Measurements from ENCODE around the gene ATG7.
"Not testable (repeated sequence)": the region's sequence is repeated elsewhere in the genome, so short reads cannot be mapped to it uniquely, and the experiment has no call there.

Gene ATG7

DNA sequence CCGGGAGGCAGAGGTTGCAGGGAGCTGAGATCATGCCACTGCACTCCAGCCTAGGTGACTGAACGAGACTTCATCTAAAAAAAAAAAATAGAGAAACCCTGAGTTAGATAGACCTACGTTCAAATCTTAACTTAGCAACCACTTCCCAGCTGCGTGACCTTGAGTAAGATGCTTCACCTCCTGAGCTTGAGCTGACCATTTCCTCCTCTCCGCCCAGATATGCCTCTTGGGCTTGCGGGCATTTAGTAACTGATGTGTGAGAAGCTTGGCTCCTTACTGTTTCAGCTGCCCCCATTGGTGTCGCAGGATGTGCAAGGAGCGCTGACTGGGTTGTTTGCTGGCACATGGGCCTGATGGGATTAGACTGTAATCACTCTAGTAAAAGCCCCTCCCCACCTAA is 26.9 kb upstream of the ATG7 start:
- no peaks in the 10 kb centered on the region for H3K4me1 Mint-ChIP-seq (ENCODE audit: low read depth)

DNA sequence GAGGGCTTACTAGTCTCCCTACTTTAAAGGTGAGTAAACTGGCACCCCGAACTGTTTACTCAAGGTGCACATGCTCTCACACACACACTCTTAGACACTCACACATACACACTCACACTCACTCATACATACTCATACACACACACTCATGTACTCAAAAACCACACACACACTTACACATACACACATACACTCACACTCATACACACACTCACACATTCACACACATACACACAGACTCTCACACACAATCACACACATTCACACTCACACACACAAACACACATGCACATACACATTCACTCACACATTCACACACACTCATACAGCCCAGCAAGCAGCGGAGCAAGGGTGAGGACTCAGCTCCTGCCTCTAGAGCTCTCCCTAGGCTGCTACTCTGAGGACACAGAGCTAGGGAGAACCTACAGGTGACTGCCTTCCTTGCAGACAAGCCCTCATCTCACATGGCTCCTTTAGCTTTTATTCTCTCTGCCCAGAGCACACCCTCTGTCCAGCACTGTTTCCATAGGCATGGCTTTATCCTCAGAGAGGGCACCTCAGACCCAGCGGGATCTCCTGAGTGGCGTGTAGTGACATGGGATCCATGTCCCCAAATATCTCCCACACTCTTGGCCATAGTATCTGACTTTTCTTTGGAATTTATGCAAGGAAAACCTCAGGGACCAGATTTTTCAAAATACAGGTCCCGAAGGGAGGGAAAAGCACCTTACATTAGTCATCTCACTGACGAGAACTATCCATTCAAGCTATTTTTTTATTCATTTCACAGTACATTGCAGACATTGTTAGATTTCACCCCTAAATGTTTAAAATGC is 26.2 kb upstream of the ATG7 start:
- Mint-ChIP-seq H3K27ac (no peak overlapping the region), H3K36me3 (ENCODE audit: low read depth) (no peaks in the 10 kb centered on the region), H3K9me3 (peaks cover 3% of the 10 kb centered on the region), H3K4me1 (ENCODE audit: low read depth) (no peaks in the 10 kb centered on the region), H3K4me3 (no peak overlapping the region), H3K27me3 (ENCODE audit: low read depth) (no peaks in the 10 kb centered on the region)

More for the DNA sequence above, 26.9 kb upstream of the ATG7 start:
- Mint-ChIP-seq H3K27ac (no peak overlapping the region), H3K36me3 (ENCODE audit: low read depth) (no peaks in the 10 kb centered on the region), H3K27me3 (ENCODE audit: low read depth) (no peaks in the 10 kb centered on the region), H3K9me3 (peaks cover 7% of the 10 kb centered on the region), H3K4me3 (no peak overlapping the region)

DNA sequence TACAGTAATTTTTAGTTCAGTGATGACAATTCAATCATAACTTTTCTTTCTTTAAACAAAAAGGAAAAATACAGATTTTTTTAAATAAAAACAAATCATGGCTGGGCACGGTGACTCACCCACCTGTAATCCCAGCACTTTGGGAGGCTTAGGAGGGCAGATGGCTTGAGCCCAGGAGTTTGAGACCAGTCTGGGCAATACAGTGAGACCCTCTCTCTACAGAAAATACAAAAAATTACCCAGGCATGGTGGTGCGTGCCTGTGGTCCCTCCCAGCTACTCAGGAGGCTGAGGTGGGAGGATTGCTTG is 25.6 kb upstream of the ATG7 start:
- Mint-ChIP-seq H3K9me3 (peaks cover 3% of the 10 kb centered on the region), H3K4me1 (ENCODE audit: low read depth) (peaks cover 5% of the 10 kb centered on the region), H3K27ac (no peak overlapping the region), H3K4me3 (no peak overlapping the region), H3K36me3 (ENCODE audit: low read depth) (no peaks in the 10 kb centered on the region), H3K27me3 (ENCODE audit: low read depth) (no peaks in the 10 kb centered on the region)

DNA sequence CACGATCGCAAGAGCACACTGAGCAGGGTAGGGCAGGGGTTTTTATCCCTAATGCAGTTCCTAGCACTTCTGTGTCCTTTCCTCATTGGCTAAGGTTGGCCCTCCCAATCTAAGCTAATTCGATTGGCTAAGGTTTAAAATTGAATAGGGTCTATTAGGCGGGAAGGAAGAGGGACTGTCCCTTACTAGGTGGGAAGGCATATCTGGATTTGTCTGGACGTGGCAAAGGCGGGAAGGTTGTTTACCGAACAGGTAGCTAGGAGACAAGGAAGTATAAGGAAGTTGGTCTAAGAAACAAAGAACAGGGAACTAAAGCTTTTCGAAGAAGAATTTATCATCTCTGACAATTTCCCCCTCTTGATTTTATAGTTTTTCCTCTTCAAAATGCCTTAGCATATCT is 24.8 kb upstream of the ATG7 start:
- Mint-ChIP-seq H3K4me1 (ENCODE audit: low read depth) (peaks cover 5% of the 10 kb centered on the region), H3K27me3 (ENCODE audit: low read depth) (no peaks in the 10 kb centered on the region), H3K36me3 (ENCODE audit: low read depth) (no peaks in the 10 kb centered on the region), H3K9me3 (peaks cover 3% of the 10 kb centered on the region), H3K4me3 (no peak overlapping the region), H3K27ac (no peak overlapping the region)

DNA sequence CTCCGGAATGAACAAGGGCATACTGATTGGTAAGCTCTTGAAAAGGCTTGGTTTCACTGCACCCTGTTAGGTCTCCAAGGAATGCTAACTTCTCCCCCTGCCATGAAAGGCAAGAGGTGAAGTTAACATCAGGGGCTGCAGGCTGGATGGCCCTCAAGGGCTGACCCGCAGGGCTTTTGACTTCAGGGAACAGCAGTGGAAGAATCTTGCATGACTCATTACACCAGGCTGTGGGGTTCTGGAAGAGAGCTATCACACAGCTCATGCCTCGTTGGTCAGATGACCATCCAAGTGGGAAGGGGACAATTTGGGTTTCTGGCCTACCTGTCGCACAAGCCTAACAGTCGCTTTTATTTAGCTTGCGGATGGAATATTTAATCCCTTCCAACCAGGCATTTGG is 23.6 kb upstream of the ATG7 start:
- H3K4me3 Mint-ChIP-seq: no peak overlapping the region
- no peak overlapping the region for H3K27ac Mint-ChIP-seq
- peaks cover 2% of the 10 kb centered on the region for H3K9me3 Mint-ChIP-seq
- H3K36me3 Mint-ChIP-seq (ENCODE audit: low read depth): no peaks in the 10 kb centered on the region
- peaks cover 5% of the 10 kb centered on the region for H3K4me1 Mint-ChIP-seq (ENCODE audit: low read depth)
- H3K27me3 Mint-ChIP-seq (ENCODE audit: low read depth): peaks cover under 1% of the 10 kb centered on the region

DNA sequence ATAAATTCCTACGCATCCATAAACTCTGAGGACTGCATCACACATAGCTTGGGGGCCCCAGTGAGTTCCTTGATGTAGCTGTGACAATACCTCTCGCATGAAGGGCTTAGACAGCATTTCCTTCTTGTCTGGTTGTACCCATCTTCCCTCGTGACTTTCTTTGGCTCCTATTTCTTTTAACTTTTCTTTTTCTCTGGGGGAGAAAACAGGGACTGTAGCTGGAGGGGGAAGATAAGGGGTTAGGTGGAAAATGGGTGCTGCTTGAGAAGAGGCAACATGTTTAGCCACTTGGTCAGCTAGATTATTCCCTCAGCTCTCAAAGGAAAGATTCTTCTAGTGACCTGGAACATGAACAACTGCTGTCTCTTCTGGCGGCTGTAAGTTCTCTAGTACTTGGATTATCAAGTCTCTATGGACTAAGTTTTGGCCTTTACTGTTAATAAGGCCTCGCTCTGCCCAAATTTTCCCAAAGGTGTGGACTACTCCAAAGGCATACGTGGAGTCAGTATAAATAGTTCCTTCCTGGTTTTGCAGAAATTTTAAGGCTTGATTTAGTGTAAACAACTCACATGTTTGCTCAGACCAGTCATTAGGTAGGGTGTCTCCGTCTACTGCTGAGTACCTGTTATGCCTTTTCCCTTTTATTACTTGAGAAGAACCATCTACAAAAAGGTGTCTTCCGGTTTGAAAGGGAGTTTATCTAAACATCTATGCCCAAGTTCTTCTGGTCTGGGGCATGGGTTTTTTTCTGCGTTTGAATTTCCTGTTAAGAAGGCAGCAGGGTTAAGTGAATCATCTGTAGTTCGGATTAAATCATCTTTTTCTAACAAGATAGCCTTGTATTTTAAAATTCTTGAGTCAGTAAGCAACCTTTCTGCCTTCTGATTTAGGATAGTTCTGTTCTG is 21.0 kb upstream of the ATG7 start:
- H3K27me3 Mint-ChIP-seq (ENCODE audit: low read depth): peaks cover 2% of the 10 kb centered on the region
- no peaks in the 10 kb centered on the region for H3K36me3 Mint-ChIP-seq (ENCODE audit: low read depth)
- H3K4me3 Mint-ChIP-seq: no peak overlapping the region
- no peak overlapping the region for H3K27ac Mint-ChIP-seq
- H3K9me3 Mint-ChIP-seq: no peaks in the 10 kb centered on the region
- peaks cover 5% of the 10 kb centered on the region for H3K4me1 Mint-ChIP-seq (ENCODE audit: low read depth)

DNA sequence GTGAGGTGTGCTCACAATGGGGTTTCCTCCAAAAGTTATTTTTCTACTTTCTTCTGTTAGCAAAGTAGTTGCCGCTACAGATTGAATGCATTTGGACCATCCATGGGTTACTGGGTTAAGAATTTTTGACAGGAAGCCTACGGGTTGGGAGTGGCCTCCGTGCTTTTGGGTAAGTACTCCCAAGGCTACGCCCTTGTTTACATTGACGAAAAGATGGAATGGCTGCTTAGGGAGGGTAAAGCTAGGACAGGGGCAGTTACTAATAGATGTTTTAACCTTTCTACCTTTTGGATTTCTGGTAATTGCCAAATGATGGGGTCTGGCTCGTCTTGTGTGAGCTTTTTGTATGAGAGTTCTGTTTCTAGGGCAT is 20.4 kb upstream of the ATG7 start:
- no peak overlapping the region for H3K27ac Mint-ChIP-seq
- H3K4me1 Mint-ChIP-seq (ENCODE audit: low read depth): peaks cover 5% of the 10 kb centered on the region
- peaks cover 2% of the 10 kb centered on the region for H3K27me3 Mint-ChIP-seq (ENCODE audit: low read depth)
- no peaks in the 10 kb centered on the region for H3K9me3 Mint-ChIP-seq
- H3K36me3 Mint-ChIP-seq (ENCODE audit: low read depth): no peaks in the 10 kb centered on the region
- no peak overlapping the region for H3K4me3 Mint-ChIP-seq

DNA sequence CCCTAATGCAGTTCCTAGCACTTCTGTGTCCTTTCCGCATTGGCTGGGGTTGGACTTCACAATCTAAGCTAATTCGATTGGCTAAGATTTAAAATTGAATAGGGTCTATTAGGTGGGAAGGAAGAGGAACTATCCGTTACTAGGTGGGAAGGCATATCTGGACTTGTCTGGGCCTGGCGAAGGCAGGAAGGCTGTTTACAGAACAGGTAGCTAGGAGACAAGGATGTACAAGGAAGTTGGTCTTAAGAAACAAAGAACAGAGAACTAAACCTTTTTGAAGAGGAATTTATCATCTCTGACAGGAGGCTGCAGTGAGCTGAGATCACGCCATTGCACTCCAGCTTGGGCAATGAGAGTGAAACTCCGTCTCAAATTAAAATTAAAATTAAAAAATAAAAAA is 17.3 kb upstream of the ATG7 start:
- no peak overlapping the region for H3K4me3 Mint-ChIP-seq
- no peak overlapping the region for H3K27ac Mint-ChIP-seq
- no peaks in the 10 kb centered on the region for H3K9me3 Mint-ChIP-seq
- peaks cover 2% of the 10 kb centered on the region for H3K27me3 Mint-ChIP-seq (ENCODE audit: low read depth)
- H3K36me3 Mint-ChIP-seq (ENCODE audit: low read depth): no peaks in the 10 kb centered on the region
- peaks cover 5% of the 10 kb centered on the region for H3K4me1 Mint-ChIP-seq (ENCODE audit: low read depth)

DNA sequence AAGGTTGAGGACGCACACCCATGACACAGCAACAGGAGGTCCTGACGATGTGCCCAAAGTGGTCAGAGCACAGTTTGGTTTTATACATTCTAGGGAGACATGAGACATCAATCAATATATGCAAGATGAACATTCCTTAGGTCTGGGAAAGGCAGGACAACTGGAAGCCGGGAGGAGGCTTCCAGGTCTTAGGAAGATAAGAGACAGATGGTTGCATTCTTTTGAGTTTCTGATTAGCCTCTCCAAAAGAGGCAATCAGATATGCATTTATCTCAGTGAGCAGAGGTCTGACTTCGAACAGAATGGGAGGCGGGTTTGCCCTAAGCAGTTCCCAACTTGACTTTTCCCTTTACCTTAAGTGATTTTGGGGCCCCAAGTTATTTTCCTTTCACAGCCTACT is 16.7 kb upstream of the ATG7 start:
- H3K36me3 Mint-ChIP-seq (ENCODE audit: low read depth); H3K27ac Mint-ChIP-seq; H3K4me1 Mint-ChIP-seq (ENCODE audit: low read depth); H3K4me3 Mint-ChIP-seq; H3K9me3 Mint-ChIP-seq; H3K27me3 Mint-ChIP-seq (ENCODE audit: low read depth): not testable (repeated sequence)

DNA sequence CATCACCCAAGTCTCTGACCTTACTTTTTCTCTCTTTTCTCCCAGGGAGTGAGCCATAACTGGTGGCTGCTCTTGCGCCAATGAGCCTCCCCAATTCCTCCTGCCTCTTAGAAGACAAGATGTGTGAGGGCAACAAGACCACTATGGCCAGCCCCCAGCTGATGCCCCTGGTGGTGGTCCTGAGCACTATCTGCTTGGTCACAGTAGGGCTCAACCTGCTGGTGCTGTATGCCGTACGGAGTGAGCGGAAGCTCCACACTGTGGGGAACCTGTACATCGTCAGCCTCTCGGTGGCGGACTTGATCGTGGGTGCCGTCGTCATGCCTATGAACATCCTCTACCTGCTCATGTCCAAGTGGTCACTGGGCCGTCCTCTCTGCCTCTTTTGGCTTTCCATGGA is 13.2 kb upstream of the ATG7 start:
- Mint-ChIP-seq H3K27ac (no peak overlapping the region), H3K9me3 (no peaks in the 10 kb centered on the region), H3K4me1 (ENCODE audit: low read depth) (no peaks in the 10 kb centered on the region), H3K4me3 (no peak overlapping the region), H3K27me3 (ENCODE audit: low read depth) (peaks cover 11% of the 10 kb centered on the region), H3K36me3 (ENCODE audit: low read depth) (no peaks in the 10 kb centered on the region)

DNA sequence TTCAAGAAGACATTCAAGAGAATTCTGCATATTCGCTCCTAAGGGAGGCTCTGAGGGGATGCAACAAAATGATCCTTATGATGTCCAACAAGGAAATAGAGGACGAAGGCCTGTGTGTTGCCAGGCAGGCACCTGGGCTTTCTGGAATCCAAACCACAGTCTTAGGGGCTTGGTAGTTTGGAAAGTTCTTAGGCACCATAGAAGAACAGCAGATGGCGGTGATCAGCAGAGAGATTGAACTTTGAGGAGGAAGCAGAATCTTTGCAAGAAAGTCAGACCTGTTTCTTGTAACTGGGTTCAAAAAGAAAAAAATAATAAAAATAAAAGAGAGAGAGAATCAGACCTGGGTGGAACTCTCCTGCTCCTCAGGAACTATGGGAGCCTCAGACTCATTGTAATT is 11.7 kb upstream of the ATG7 start:
- Mint-ChIP-seq H3K4me1 (ENCODE audit: low read depth) (no peaks in the 10 kb centered on the region), H3K27ac (no peak overlapping the region), H3K9me3 (no peaks in the 10 kb centered on the region), H3K27me3 (ENCODE audit: low read depth) (peaks cover 20% of the 10 kb centered on the region), H3K4me3 (no peak overlapping the region), H3K36me3 (ENCODE audit: low read depth) (no peaks in the 10 kb centered on the region)

DNA sequence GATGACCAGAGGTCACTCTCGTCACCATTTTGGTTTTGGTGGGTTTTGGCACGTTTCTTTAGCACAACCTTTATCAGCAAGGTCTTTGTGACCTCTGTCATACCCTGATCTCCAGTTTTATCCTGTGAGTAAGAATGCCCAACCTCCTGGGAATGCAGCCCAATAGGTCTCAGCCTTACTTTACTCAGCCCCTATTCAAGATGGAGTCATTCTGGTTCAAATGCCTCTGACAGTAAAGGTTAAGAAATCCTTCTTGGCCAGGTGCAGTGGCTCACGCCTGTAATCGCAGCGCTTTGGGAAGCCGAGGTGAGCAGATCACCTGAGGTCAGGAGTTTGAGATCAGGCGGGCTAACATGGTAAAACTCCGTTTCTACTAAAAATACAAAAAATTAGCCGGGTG is 3.2 kb upstream of the ATG7 start:
- H3K4me3 Mint-ChIP-seq: no peak overlapping the region
- H3K27ac Mint-ChIP-seq: no peak overlapping the region
- no peaks in the 10 kb centered on the region for H3K9me3 Mint-ChIP-seq
- H3K4me1 Mint-ChIP-seq (ENCODE audit: low read depth): peaks cover 18% of the 10 kb centered on the region
- peaks cover 13% of the 10 kb centered on the region for H3K27me3 Mint-ChIP-seq (ENCODE audit: low read depth)
- H3K36me3 Mint-ChIP-seq (ENCODE audit: low read depth): no peaks in the 10 kb centered on the region

DNA sequence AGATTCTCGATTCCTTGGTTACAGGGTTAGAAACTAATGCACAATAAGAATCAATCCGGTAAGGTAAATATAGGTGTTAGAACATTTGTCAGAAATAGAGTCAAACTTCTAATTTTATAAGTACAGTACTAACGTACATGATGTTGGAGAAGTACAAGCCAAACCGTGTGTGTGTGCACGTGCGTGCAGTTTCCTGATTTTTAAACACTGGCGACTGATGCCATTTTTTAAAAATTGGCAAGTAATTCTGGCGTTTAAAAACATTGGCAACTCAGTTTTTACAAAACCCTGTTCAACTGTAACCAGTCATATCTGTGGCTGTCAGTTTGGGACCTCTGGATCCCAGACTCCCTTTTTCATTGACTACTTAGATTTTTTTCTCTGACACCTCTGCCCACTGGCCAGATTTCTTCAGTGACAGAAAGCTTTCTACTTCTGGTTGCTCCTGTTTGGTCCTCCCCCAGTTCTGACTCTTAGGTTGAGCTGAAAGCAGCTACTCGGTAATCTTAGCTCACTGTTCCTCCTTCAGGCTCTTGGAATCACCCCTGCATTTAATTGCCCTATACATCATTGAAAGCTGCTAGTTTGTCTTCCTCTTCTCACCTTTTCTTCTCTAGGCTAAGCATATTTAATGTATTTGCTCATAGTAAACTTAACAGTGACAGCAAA is 843 bp downstream of the ATG7 start:
- Mint-ChIP-seq H3K4me3 (peak overlapping the region; percentile 93), H3K36me3 (ENCODE audit: low read depth) (peaks cover 33% of the 10 kb centered on the region), H3K9me3 (peaks cover 6% of the 10 kb centered on the region), H3K27ac (peak overlapping the region; percentile 94), H3K27me3 (ENCODE audit: low read depth) (peaks cover 4% of the 10 kb centered on the region), H3K4me1 (ENCODE audit: low read depth) (peaks cover 43% of the 10 kb centered on the region)

DNA sequence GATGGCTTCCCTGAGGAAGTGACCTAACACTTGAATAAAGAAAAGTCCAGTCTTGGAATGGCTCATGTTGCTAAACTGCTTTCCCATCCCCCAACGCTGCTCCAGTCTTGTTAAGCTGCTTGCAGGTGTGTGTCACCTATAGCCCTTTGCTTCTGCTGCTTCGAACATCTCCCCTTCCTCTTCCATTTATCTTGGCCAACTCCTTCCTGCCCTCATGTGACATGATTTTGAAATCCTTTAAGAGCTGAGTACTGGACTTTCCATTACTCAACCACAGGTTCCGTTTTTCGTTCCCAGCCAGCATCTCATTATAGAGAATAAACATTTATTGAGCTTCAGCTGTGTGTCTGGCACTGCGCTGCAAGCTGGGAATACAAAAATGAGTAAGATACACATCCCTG is 1.7 kb downstream of the ATG7 start:
- Mint-ChIP-seq H3K27ac (no peak overlapping the region), H3K9me3 (peaks cover 6% of the 10 kb centered on the region), H3K4me1 (ENCODE audit: low read depth) (peaks cover 46% of the 10 kb centered on the region), H3K27me3 (ENCODE audit: low read depth) (peaks cover 4% of the 10 kb centered on the region), H3K4me3 (peak overlapping the region; percentile 93), H3K36me3 (ENCODE audit: low read depth) (peaks cover 33% of the 10 kb centered on the region)
